Measurements from ENCODE around the gene USF1.
"Not testable (repeated sequence)": the region's sequence is repeated elsewhere in the genome, so short reads cannot be mapped to it uniquely, and the experiment has no call there.

The USF1 gene

DNA sequence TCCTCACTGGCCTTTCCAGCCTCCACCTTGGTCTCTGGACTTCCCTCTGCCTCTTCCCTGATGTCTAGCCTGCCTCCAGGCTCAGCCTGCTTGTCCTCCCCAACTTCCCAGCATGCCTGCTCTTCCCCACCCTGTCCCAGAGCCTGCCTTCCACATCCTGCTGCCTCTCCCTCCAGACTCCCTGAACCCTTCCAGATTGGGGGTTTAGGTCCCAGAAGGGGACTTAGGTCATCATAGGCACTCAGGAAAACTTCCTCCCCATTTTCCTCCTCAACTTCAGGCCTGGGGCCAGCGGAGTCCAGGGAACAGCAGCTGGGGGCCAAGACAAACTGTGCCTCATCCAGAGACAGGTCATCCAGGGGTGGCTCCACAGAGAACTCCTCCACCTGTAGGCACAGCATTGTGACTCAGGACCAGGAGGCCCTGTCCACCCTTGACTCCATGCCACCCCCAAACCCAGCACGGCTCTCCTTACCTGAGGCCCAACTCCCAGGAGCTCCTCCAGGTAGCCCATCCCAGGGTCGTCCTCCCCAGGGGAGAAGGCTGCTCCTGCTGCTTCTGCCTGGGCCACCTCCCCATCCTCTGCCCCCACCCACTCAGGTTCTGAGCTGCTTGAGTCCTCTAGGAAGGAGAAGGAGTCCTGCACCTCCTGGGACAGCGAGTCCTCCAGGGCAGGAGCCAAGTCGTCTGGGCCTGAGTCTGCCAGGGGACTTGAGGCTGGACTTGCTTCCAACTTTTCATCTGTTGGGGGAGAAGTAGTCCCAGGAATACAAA is 3.4 kb upstream of the USF1 start:
- DNase-seq (ENCODE audit: extremely low read depth in 1 of 2, low read depth in 1 of 2) = no peak

DNA sequence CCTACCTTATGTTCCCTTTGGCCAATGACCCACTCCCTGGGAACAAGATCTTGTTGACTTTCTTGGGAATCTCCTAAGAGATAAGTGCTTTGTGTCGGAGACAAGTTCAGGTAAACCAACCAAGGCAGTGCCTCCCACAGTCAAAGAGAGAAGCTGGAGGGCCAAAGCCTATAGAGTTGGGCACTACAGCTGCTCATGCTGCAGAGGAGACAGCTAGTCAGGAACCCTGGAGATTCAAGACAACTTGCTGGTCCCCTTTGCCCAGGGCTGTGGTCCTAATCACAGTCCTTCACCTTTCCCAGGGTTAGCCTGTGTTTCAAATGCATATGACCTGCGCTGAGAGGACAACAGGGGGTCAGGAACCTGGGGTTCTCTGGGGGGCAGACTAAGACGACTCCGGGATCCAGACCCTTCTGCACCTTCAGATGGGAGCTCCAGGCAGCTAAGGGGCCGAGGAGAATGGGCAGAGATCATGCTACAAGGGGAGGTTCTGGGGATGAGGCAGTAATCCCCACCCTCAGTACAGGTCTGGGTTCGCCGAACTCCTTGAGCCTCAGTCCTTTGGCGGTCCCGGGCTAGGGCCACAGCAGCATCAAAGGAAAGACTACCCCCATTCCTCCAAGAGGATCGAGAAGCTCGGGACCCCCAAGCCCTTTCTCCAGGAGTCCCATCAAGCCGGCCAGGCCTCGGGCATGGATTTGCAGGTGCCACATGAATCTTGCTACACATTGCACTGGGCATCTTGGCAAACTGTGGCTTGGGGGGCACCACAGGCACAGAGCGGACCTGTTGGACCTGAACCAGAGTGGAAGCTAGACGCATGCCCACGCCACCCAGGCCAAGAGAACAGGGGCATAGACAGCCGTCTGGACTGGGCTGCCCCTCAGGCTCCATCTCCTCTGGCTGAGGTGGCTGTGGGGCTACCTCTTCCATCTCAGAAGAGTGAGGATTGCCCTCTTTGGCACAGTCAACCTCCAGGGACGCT is 2.0 kb upstream of the USF1 start:
- no peak for DNase-seq (ENCODE audit: extremely low read depth in 1 of 2, low read depth in 1 of 2)

- DNase-seq (ENCODE audit: extremely low read depth in 1 of 2, low read depth in 1 of 2) = no peak
These were observed 940 bp upstream of the USF1 start for GRCh38 chr1:161046605-161047228.

GRCh38 chr1:161044908-161045735 is 655 bp downstream of the USF1 start:
- DNase-seq (ENCODE audit: extremely low read depth in 1 of 2, low read depth in 1 of 2) = peak; percentile 39 to 61

GRCh38 chr1:161044535-161044907 is 1.3 kb downstream of the USF1 start:
- no peak for DNase-seq (ENCODE audit: extremely low read depth in 1 of 2, low read depth in 1 of 2)

GRCh38 chr1:161039546-161039945 is 6.2 kb downstream of the USF1 start:
- DNase-seq (ENCODE audit: extremely low read depth in 1 of 2, low read depth in 1 of 2) = no peak

GRCh38 chr1:161039154-161039545 is 6.6 kb downstream of the USF1 start:
- DNase-seq (ENCODE audit: extremely low read depth in 1 of 2, low read depth in 1 of 2) = no peak

GRCh38 chr1:161038523-161039153 is 7.1 kb downstream of the USF1 start, which contains the start of gene TSTD1:
Gene TSTD1 (minus strand): TSS chr1:161038964. CDS start chr1:161038889, 75 bp downstream.
- peak; percentile 75 to 81 for DNase-seq (ENCODE audit: extremely low read depth in 1 of 2, low read depth in 1 of 2)

DNA sequence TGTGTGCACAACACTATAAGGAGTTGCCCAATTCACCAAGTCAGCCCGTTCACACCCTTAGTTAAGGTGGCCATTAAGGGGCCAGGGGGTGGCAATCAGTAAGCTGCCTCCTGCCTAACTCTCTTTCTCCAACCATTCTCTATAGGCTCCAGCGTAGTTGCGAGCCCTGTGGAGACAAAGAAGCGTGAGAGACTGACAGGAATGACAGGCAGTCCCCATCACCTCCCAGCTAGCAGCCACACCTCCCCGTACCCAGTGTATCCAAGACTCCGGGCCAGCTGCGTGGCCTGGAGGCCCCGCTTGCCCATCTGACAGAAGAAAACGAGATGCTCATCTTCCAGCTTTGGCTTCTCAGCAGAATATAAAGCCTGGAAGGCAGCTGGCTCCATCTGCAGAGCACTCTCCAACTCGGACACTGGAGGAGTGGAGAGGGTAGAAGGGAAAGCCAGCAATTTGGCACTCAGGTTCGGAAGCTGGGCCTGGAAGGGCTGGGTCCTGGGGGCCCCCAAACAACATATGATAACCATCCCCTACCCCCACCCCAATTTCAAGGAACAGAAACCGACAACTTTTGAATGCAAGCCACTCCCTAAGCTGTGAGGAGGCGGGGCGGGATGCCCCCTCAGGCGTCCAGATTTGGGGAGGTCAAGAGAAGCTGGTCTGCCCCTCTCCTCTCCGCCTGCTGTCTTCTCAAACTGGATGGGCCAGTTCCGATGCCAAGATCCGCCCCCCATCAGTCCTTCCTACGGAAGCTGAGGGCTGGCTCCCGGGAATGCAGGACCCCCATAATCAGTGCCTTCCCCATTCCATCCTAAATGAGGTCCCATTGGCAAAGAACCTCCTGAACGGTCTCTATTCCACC is 7.9 kb downstream of the USF1 start:
- DNase-seq (ENCODE audit: extremely low read depth in 1 of 2, low read depth in 1 of 2) = no peak

DNA sequence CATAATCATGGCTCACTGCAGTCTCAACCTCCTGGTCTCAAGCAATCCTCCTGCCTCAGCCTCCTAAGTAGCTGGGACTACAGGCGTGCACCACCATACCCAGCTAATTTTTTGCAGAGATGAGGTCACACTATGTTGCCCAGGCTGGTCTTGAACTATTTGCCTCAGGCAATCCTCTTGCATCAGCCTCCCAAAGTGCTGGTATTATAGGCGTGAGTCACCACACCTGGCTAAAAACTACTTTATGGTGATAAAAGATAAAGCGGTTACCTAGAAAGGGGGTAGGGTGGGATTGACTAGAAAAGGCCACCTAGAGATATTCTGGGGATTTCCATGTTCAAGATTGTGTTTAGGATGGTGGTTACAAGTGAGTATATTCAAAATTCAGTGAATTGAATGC is 12.0 kb downstream of the USF1 start:
- no peak for DNase-seq (ENCODE audit: extremely low read depth in 1 of 2, low read depth in 1 of 2)

GRCh38 chr1:161032409-161032808 is 13.4 kb downstream of the USF1 start:
- no peak for DNase-seq (ENCODE audit: extremely low read depth in 1 of 2, low read depth in 1 of 2)

- DNase-seq (ENCODE audit: extremely low read depth in 1 of 2, low read depth in 1 of 2) = no peak
These were observed 13.9 kb downstream of the USF1 start for GRCh38 chr1:161031874-161032273.

DNA sequence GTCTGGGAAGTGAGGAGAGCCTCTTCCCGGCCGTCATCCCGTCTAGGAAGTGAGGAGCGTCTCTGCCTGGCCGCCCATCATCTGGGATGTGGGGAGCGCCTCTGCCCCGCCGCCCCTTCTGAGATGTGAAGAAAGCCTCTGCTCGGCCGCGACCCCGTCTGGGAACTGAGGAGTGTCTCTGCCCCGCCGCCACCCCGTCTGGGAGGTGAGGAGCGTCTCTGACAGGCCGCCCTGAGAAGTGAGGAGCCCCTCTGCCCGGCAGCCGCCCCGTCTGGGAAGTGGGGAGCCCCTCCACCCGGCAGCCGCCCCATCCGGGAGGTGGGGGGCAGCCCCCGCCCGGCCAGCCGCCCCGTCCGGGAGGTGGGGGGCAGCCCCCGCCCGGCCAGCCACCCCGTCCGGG is 16.3 kb downstream of the USF1 start:
- not testable (repeated sequence) for DNase-seq (ENCODE audit: extremely low read depth in 1 of 2, low read depth in 1 of 2)

DNA sequence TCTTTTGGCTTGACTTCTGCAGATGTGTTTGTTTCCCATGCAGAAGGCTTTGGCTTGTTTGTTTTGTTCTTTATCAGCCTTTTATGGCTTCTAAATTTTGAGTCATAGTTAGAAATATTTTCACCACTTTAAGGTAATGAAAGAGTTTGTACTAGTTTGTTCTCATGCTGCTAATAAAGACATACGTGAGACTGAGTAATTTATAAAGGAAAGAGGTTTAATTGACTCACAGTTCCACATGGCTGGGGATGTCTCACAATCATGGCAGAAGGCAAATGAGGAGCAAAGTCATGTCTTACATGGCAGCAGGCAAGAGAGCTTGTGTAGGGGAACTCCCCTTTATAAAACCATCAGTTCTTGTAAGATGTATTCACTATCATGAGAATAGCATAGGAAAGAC is 18.8 kb downstream of the USF1 start:
- not testable (repeated sequence) for DNase-seq (ENCODE audit: extremely low read depth in 1 of 2, low read depth in 1 of 2)

DNA sequence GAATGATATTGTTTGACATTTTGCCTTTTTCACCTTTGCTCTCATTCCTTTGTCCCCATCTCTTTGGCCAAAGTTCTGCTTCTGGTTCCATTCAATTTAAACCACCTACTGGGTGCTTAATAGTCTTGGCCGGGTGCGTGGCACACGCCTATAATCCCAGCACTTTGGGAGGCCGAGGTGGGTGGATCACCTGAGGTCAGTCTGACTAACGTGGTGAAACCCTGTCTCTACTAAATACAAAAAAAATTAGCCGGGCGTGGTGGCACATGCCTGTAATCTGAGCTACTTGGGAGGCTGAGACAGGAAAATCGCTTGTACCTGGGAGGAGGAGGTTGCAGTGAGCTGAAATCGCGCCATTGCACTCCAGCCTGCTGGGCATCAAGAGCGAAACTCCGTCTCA is 23.3 kb downstream of the USF1 start:
- not testable (repeated sequence) for DNase-seq (ENCODE audit: extremely low read depth in 1 of 2, low read depth in 1 of 2)

- DNase-seq (ENCODE audit: extremely low read depth in 1 of 2, low read depth in 1 of 2) = no peak
These were observed 23.8 kb downstream of the USF1 start for GRCh38 chr1:161021970-161022353.

GRCh38 chr1:161021165-161021969 is 24.4 kb downstream of the USF1 start:
- peak; percentile 62 to 81 for DNase-seq (ENCODE audit: extremely low read depth in 1 of 2, low read depth in 1 of 2)

DNA sequence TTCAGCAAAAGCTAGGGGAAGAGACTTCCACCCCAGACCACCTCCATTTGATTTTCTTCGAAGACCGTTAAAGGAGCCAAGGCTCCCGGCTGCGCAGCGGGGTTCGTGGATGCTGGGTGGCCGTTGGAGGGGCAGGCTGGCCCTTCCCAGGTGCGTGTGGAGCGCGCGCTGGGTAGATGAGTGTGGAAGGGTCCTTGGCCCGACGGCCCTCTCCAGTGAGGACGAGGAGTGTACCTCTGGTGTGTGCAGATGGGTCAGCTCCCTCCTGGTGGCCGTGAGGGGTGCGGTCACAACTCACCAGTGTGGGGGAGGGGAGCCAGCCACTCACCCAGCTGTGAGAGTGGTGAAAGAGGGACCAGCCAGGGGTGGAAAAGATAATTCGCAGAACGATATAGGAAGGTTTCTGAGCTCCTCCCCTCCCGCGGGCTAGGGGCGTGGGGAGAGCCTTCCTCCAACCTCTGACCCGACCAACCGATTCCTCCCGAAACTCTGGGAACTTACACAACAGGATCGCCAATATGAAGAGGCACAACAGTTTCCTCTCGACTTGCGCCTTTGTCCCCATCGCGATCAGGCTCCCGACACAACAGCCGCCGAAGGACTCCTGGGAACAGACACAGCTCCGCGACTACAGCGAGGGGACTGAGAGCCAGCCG is 25.1 kb downstream of the USF1 start, which contains the start of gene F11R:
Gene F11R (minus strand): TSS at position 644 of the 656 bp plus-strand sequence. CDS start 79 bp downstream, at position 565.
- DNase-seq (ENCODE audit: extremely low read depth in 1 of 2, low read depth in 1 of 2) = no peak
